ENCODE data around the gene ZNF860.
"Not testable (repeated sequence)": the region's sequence is repeated elsewhere in the genome, so short reads cannot be mapped to it uniquely, and the experiment has no call there.

ZNF860 gene

GRCh38 chr3:31960793-31961431 is 20.6 kb upstream of the ZNF860 start:
- peak; percentile 27 for DNase-seq (ENCODE audit: low spot score)

- no peak for DNase-seq (ENCODE audit: low spot score)
Observed at GRCh38 chr3:31962801-31963205, 18.7 kb upstream of the ZNF860 start.

- no peak for DNase-seq (ENCODE audit: low spot score)
Observed at GRCh38 chr3:31966978-31967591, 14.5 kb upstream of the ZNF860 start.

- DNase-seq (ENCODE audit: low spot score): no peak
Observed at GRCh38 chr3:31967592-31967991, 14.0 kb upstream of the ZNF860 start.

- DNase-seq (ENCODE audit: low spot score): no peak
Observed at GRCh38 chr3:31968369-31968926, 13.1 kb upstream of the ZNF860 start.

- no peak for DNase-seq (ENCODE audit: low spot score)
Observed at GRCh38 chr3:31968927-31969418, 12.6 kb upstream of the ZNF860 start.

GRCh38 chr3:31971607-31972006 is 9.9 kb upstream of the ZNF860 start:
- no peak for DNase-seq (ENCODE audit: low spot score)

GRCh38 chr3:31973081-31973480 is 8.5 kb upstream of the ZNF860 start:
- no peak for DNase-seq (ENCODE audit: low spot score)

GRCh38 chr3:31973837-31974236 is 7.7 kb upstream of the ZNF860 start:
- no peak for DNase-seq (ENCODE audit: low spot score)

- DNase-seq (ENCODE audit: low spot score): no peak
Observed at GRCh38 chr3:31974471-31974870, 7.1 kb upstream of the ZNF860 start.

GRCh38 chr3:31974964-31975363 is 6.6 kb upstream of the ZNF860 start:
- no peak for DNase-seq (ENCODE audit: low spot score)

GRCh38 chr3:31976302-31976701 is 5.2 kb upstream of the ZNF860 start:
- DNase-seq (ENCODE audit: low spot score): no peak

GRCh38 chr3:31977736-31978135 is 3.8 kb upstream of the ZNF860 start:
- no peak for DNase-seq (ENCODE audit: low spot score)

GRCh38 chr3:31978553-31978952 is 3.0 kb upstream of the ZNF860 start:
- DNase-seq (ENCODE audit: low spot score): no peak

GRCh38 chr3:31979001-31979697 is 2.4 kb upstream of the ZNF860 start:
- no peak for DNase-seq (ENCODE audit: low spot score)

GRCh38 chr3:31980530-31981205 is 882 bp upstream of the ZNF860 start:
- DNase-seq (ENCODE audit: low spot score): peak; percentile 43

- DNase-seq (ENCODE audit: low spot score): no peak
Observed at GRCh38 chr3:31984321-31984720, 2.8 kb downstream of the ZNF860 start.

- no peak for DNase-seq (ENCODE audit: low spot score)
Observed at GRCh38 chr3:31985831-31986230, 4.3 kb downstream of the ZNF860 start.

GRCh38 chr3:31988271-31988670 is 6.7 kb downstream of the ZNF860 start:
- no peak for DNase-seq (ENCODE audit: low spot score)

- DNase-seq (ENCODE audit: low spot score): not testable (repeated sequence)
Observed at GRCh38 chr3:31992995-31993394, 11.4 kb downstream of the ZNF860 start.

- DNase-seq (ENCODE audit: low spot score): no peak
Observed at GRCh38 chr3:31993843-31994242, 12.3 kb downstream of the ZNF860 start.

GRCh38 chr3:31995026-31995425 is 13.5 kb downstream of the ZNF860 start:
- DNase-seq (ENCODE audit: low spot score): not testable (repeated sequence)

All from RKO (cell line).